UCSD-AML1 (cell line): ENCODE results near the gene PSD2.
A peak's percentile ranks its signal among the peaks of the same experiment; 100 is the strongest.

Source experiments
- DNase-seq: peaks from one replicate; lab custom pipeline; 2025; ENCODE audit not compliant: unreplicated experiment; lab: John Stamatoyannopoulos, UW

PSD2 gene

DNA sequence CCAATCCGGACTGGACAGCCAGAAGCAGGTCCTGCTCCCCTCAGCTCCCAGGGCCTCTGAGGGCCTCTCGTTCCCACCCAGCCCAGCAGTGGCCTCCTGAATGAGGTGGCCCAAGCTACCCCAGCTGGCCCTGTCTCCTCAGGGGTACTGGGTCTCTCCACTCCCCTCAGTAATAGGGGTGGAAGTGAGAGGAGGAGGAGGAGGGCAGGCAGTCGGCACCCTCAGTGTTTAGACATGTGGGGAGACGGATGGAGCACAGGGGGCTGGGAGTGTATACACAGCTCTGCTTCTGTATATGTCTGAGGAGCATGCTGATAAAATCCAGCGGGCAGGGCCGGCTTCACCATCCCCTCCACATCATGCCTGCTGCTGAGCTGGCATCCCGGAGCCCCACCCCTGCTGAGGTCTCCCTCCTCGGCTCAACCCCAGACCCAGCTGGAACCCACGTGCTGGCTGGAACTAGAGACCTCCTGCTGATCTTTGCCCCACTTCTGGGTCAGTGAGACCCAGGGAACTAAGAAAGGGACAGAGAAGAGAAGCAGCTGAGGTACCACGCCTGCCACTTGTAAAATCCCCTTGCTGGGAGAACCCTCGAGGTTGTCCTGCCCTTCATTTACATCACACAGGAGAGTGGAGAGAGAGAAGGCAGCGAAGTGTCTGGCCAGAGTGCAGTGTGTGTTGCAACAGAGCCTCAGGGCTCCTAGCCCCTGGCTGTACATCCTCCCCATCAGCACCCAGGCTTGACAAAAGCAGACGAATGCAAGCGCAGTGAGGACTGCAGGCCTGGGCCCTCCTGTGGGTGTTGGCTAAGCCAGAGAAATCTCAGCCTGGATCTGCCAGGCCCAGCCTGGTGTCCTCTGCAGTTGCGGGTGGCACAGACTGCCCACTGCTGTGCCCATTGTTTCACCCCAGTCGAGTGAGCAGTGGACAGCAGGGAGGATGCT, 77.5 kb downstream of the PSD2 start:
- DNase-seq = no peak

DNA sequence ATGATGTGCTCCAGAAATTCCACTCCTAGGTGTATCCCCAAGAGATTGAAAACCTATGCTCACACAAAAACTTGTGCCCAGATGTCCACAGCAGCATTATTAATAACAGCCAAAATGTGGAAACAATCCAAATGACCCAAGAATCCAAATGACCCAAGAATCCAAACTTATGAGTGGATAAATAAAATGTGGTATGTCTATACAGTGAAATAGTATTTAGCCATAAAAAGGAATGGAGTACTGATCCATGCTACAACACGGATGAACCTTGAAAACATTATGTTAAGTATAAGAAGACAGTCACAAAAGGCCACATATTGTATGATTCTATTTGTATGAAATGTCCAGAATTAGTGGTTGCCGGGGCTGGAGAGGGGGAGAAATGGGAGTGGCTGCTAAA, 80.3 kb downstream of the PSD2 start:
- no peak for DNase-seq

DNA sequence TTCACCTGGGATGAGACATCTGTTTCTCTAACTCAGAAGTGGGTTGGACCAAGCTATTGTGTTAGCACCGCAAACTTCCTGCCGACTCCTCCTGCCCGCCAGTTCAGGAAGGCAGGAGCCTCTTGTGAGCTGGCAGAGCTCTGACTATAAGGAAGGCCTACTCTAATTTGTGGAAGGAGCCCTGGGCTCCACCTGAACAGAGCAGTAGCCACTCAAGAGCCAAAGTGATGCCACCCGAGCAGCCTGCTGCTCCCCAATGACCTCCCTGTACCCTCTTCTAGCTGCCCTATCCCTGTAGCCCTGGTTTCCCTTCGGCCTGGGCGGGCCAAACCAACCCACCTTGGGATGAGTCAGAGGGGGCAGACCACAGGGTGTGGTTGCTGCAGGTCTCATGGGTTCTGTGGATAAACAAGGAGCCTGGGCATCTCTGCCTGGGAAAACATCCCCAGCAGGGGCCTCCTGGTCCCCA, 81.6 kb downstream of the PSD2 start:
- peak; percentile 26 for DNase-seq

DNA sequence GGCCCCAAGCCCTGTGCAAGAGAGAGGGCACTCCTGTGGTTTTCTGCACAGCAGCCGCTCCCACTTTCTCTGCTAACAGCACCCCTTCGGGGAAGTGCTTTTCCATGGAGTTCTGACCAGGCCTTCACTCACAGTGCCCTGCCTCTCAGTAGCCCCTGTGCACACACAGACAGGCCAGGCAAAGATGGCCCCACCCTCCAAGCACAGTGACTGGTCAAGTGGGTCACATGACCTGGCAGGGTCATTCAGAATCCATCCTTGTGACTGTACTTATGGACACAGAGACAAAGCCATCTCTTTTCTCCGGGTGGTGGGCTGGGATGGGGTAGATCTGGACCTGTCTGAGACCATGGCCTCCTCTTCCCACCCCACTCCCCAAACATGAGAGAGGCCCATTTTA, 82.5 kb downstream of the PSD2 start:
- DNase-seq = no peak

DNA sequence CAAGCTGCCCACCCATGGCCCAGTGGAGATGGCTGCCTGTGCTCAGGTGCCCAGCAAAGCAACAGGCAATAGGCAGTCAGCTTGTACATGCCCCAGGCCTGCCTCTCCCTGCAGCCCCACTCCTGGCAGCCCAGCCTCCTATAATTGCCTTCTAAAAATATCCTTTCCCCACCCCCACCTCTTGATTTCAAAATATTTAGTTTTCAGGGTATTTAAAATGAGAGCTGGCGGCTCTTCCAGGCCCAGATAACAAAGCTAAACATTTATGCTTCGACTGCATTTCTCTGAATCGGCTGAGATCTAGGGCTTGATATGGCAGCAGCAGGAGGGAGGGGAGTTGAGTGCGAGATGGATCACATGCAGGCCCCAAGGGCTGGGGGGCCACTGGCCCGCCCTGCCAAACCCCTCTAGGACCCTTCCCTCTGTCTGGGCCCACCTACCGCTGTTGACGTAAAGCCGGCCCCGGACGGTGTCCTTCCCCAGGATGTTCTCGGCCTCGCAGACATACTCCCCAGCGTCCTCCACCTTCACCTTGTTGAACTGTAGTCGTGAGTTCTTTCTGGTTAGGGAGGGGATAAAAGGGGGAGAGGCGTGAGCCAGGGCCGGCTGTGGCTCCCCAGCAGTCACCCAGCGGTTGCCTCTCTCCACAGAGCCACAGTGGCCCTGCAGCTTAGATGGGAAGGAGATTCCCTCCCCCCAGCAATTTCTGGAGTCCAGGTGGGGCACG, 85.0 kb downstream of the PSD2 start:
- no peak for DNase-seq

- DNase-seq = no peak
Measured at GRCh38 chr5:139881143-139881733, 85.6 kb downstream of the PSD2 start.

GRCh38 chr5:139882316-139882715, 86.7 kb downstream of the PSD2 start:
- no peak for DNase-seq

- DNase-seq = no peak
Measured at GRCh38 chr5:139882961-139883539, 87.4 kb downstream of the PSD2 start.

GRCh38 chr5:139884144-139884543, 88.5 kb downstream of the PSD2 start:
- DNase-seq = no peak

DNA sequence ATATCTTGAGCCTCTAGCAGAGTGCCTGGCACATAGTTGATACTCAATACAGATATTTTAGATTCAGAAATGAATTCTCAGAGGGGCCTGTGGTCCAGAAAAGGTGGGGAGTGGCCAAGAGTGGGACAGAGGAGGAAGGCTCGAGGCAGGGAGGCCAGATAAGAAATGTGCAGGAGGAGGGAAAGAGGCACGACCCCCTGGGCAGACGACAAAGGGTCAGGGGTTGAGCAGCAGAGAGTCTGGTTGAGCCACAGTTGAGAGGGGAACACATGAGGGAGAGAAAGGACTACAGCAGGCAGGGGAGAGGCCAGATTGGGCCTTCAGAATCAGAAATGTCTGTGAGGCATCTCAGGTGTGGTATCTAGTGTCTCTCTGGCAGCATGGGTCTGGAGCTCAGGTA, 89.1 kb downstream of the PSD2 start:
- DNase-seq = no peak

- DNase-seq = no peak
Measured at GRCh38 chr5:139885172-139885856, 89.7 kb downstream of the PSD2 start.

DNA sequence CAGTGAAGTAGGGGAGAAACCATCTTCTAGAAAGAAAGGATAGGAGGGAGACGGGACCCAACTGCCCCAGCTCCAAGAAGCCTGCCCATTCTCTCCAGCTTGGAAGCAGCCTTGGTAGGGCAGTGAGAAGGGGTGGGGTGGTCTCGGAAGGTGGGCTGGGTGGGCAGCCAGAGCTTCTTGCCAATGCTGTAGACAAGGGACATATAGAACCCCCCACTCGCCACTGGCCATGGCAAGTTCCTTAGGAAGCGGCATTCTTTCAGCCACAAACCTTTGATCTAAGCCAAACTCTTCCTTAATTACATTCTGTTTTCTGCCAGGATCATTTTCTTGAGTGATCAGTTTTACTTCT, 90.2 kb downstream of the PSD2 start:
- no peak for DNase-seq

GRCh38 chr5:139886213-139886612, 90.6 kb downstream of the PSD2 start:
- no peak for DNase-seq

GRCh38 chr5:139888370-139888769, 92.8 kb downstream of the PSD2 start:
- no peak for DNase-seq

- DNase-seq = no peak
Measured at GRCh38 chr5:139889410-139889809, 93.8 kb downstream of the PSD2 start.

GRCh38 chr5:139893873-139894272, 98.3 kb downstream of the PSD2 start:
- DNase-seq = no peak
